HG02840 (cell line): Measurements from ENCODE around the gene ARL6IP4.

Source experiments
- ATAC-seq: cut with Tn5 transposase; IDR thresholded peaks from one replicate; pipeline ENCODE4 v1.9.1; 2021; ENCODE audit warnings: mild to moderate bottlenecking, moderate library complexity, moderate number of reproducible peaks; ENCODE audit not compliant: unreplicated experiment, low FRiP score

Gene ARL6IP4

DNA sequence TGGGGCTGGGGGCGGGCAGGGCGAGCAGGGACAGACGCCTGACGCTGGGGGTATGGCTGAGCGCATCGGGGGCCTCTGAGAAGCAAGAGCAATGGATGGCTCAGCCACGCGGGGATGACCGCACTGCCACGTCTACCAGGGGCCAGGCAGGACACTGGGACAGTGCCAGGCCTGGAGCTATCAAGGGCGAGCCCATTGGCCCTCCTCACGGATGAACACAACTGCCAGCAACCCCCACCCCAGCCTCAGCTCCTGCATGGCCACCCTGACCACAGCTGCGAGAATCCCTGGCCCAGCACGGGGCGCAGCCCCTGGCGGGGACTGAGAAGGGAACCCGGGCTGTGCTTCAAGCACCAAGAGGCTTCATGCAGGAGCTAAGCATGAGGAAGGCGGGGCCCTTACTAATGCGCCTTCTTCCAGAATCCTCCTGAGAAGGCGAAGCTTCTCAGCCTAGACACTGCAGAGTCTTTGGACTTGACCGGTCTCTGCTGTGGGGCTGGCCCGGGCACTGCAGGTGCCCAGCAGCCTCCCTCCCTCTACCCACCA, 9.5 kb downstream of the ARL6IP4 start:
- ATAC-seq: no peak

DNA sequence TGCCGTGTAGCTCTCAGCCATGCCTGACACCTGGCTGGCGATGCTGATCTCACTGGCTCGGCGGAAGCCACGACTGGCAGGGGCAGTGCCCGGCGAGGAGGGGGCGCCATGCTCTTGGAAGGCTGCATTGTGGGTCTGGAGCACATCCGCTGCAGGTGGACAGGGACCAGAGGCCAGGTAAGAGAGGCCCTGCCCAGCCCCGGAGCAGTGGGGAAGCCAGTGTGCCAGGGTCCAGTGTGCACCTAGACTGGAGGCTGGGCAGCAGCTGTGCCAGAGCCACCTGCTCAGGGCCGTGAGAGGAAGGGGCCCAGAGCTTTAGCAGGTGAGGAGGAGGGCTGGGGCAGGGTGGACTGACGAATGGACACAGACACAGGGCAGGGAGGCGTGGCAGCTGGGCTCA, 10.1 kb downstream of the ARL6IP4 start:
- no peak for ATAC-seq

DNA sequence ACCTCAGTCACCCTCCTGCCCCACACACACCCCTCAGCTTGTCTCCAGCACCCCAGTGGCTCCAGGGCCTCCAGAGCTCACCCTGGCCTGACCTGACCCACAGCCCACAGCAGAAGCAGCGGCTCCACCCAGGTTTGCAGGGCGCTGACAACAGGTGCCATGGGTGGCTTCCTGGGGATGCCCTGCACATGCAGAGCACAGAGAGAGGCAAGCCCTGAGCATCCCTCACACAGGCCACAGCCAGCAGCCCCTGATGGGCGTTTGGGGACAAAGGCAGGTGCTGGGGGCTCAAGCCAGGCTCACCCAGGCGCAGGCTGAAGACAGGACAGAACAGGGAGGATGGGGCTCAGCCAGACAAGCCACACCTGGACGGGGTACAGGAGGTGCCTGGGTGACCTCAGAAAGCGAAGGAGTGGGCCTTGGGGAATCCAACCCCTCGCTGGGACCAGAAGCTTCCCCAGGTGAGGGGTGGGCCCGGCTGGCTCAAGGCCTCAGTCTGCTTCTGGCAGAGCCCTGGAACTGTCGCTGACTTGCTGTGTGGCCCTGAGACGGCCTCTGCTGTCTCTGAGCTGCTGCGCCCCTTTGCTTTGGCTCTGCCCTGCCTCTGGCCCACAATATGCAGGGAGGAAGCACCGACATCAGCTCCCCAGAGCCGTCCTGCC, 10.6 kb downstream of the ARL6IP4 start:
- no peak for ATAC-seq

DNA sequence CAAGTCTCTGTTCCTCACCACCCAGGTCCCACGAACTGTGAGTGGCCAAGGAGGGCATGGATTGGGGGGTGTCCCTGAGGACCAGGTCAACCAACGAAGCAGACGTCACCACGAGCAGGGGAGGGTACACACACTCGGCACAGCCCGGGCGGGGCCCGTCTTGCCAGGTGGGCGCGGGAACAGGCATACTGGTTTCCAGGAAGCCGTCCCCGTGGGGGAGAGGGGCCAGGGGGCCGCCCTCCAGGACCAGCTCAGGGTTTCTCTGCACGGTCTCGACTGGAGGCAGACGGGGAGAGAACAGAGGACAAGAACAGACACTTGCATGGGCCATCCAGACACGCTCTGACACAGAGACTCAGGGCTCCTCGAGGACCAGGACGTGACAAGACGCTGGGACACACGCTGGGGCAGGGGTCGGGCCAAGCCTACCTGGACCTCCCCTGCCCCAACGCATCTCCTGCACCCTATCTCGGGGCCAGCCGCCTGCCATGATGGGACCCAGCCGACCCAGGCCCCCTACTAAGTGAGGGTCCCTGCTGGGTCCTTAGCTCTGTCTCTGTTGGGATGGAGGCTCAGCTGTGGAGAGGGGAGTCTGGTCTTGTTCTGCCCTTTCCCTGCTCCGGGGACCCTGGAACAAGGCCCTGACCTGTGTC, 11.3 kb downstream of the ARL6IP4 start:
- ATAC-seq: no peak

DNA sequence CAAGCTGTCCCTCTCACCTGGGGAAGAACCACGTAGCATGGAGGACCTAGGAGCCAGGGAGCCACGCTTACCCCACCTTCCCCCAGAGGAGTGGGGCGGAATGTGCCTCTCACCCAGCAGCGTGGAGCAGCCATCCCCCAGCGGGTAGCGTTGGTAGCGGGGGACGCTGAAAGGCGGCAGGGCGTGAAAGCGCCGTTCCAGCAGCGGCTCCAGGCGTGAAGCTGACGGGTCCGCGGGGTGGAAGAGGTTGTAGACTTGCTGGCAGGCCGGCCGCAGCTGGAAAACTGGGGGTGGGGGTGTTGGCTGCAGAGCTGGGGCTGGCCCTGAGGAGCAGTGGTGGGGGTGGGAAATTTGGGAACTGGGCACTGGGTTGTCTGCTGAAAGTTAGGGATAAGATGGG, 11.9 kb downstream of the ARL6IP4 start:
- ATAC-seq: no peak

DNA sequence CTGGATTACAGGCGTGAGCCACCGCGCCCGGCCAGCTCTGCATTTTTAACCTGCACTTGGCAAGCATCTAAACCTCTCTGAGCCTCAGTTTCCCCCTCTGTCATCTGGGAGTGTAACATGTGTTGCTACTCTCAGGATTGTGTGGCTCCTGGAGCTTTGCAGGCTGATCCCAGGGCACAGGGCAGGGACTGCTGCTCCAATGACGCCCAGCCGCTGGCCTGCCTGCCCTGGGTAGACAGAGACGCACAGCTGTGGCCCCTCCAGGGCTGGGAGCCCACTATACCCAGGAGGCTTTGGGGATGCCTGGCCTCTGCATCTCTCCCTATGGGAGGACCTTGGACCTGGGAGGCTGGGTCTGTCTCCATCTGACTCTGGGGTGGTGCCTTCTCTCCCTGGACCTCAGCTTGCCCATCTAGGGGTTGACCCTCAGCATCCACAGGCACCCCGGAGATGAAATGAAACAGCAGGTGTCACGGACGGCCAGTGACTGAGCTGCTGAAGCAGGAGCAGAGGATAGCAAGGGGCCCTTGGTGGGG, 13.7 kb downstream of the ARL6IP4 start:
- no peak for ATAC-seq

DNA sequence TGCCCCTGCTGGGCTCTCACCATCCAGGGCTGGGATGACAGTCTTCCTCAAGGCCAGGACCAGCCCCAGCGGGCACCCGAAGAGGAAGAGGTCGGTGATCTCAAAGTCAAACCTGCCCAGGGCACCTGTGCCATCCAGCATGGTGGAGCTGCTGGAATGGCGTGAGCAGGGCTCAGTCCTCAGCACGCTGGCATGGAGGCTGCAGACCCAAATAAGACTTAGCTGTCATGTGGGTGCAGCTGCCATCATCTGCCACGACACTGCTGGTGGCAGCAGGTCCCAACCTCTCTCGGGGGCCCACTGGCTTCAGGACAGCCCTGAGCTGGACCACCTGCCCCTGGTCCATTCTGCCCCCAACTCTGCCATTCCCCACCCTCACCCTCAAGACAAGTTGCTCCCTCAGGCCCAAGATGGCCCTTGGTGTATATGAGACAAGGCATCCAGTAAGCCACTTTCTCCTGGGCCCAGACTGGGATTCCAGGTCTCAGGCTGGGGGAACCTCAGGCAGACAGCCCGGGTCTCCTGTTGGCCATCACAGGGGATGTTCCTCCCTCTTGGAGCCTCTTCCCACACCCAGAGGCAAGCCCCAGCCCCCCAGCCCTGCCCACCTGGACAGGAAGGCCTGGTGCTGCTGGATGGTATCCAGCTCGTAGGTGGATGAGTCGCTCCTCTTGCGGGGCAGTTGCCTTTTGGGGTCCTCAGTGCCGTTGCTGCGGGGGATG, 14.5 kb downstream of the ARL6IP4 start:
- no peak for ATAC-seq

DNA sequence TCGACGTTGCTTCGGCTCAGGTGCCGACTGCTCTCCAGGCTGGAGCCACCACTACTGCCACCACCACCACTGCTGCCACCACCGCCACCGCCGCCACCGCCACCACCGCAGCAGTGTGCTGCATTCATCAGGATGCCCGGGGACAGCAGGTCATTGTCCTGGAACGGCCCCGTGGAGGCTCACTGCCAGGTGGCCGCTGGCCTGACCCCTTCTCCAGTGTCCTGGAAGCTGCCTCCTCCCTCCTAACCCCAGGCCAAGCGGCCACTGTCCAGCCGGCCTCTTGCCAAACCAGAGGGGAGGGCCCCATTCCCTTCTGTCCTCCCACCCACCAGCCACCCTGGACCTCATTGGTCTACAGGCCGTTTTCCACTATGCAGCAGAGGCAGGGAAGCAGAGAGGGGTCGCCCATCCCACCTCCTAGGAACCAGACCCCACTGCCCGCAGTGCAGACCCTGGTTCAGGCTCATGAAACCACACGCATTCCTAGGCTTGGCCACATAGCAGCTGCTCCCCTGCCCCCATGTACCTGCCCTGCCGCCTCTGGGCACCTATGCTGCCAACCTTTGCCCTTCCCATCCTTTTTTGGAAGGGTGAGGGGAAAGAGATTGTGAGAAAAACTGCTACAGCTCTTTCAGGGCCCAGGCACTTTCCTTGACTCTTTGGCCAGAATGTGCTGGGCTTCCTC, 15.2 kb downstream of the ARL6IP4 start:
- no peak for ATAC-seq

DNA sequence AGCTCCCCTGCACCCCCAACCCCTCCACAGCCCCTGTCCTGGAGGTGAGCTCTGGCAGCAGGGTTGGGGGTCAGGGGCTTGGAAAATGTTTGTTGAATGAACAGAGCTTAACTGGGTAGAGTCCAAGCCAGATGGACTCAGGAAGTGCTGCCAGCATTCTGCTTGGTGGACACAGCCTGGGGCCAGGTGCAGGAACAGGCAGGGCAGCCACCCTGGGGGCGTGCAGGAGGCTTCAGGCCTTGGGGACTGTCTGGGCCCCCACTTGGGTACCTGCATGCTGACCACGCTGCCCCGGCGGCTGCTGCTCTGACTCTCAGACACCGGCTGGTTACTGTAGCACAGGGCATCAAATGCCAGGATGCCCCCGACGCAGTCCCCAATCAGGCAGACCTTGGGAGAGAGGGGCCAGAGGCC, 15.7 kb downstream of the ARL6IP4 start:
- no peak for ATAC-seq

DNA sequence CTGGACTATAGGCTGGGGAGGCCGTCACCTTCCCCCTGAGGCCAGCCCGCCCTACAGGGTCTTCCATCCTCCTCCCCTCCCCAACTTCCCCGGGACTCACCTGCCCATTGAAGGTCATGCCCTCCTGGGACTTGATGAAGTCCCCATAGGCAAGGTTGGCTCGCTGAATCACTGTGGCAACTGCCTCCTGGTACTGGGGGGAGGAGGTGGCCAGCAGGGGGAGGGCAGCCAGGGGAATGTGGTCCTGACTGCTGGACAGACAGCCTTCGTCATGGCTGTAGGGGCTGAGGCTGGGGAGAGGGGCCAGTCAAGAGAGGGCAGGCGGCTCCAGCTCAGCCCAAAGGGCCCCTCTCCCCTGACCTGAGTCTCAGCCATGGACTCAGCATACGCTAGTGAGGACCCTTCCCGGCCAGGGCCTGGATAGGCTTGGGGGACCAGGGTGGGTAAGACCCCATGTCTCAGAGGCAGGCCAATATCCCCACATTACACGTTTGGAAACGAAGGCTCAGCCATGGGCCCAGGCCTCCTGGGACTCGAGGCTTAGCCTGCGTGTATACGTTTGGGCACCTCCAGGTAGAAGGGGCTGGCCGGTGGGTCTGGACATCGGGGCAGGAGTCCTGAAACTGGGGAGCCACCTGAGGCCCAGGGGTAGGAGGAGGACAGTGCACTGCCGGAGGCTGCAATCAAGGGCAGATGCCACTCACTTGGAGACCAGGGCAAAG, 16.3 kb downstream of the ARL6IP4 start:
- ATAC-seq: no peak

DNA sequence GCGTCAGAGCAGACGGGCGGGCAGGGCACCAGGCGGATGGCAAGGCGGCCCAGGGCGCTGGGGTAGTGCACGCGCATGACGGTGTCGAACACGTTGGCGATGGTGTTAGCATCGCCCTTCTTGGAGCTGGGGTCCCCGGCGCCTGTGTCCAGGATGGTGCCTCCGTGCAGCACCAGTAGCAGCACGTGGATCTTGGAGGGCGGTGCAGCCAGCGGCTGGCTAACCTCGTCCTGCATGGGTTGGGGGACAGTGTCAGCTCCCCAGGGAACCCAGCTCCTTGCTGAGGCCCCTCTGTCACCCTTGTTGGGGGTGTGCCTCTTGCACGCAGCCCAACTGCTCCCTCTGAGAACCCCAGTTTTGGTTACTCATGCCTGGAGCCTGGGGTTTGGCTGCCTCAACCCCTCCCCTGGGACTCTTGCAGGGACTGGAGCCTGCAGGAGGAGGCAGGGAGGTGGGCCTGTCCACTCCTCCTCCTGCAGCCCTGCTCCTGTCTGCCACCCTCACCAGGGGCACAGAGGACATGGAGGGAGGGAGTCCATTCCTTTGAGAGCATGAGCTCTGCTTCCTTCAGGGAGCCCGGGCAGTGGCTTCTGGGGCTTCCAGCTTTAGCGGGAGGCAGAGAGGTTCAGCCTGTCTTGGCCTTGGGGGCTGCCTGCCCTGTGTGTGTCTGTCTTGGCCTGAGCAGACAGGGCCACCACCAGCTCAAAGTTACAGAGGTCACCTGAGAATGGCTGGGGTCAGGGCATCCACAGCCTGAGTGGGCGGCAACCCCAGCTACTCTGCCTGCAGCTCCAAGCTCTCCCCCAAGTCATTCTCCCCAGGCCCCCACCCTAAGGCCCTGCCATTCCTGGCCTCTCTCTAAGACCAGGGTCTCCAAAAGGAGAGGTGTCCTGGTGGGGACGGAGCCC, 17.1 kb downstream of the ARL6IP4 start:
- no peak for ATAC-seq

DNA sequence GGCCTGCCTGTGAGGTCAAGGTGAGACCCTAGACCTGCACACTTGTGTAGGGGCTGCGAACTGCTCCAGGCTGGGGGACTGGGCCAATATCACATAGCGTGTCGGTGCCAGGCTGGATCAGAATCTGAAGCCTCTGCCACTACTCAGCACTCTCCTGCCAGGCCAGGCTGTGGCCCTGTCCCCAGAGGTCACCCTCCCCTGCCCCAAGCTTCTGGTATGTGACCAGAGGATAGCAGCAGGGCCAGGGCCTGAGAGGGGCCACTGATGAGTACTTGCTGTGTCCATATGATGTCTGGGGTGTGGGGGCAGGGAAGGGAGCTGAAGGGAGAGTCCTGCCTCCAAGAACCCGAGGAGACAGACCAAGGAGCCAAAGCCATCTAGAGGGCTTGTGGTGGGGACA, 17.8 kb downstream of the ARL6IP4 start:
- no peak for ATAC-seq

DNA sequence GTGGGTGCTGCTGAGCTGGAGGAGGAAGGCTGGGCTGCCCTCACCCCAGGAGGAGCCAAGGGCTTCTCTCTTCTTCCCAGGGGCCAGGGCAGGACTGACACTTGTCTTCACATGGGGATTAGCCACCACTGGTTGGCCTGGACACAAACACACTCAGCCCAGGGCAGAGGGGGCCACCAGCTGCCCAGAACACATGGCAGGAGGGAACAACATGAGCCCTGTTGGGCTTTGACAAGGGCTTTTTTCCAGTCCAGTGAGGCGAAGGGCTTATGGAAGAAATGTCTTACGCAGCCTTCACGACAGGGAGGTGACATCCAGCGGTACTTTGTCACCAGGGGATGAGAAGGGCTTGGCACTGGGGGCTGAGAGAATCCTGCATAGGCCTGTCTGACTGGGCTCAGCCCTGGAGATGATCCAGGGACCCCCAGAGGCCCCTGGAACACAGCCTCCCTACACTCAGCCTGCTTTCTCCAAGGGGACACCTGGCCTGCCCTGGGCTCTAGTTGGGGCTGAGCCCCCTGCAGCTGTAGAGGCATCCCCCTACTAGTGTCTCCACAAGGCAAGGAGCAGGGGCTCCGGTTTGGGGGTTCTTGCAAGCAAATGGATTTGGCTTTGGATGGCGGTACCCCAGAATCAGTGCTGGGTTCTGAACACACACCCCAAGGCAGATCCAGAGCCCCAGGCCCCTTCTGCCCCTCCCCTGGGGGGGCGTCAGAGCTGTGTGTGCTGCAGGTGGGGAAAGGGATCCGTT, 18.9 kb downstream of the ARL6IP4 start:
- ATAC-seq: no peak

DNA sequence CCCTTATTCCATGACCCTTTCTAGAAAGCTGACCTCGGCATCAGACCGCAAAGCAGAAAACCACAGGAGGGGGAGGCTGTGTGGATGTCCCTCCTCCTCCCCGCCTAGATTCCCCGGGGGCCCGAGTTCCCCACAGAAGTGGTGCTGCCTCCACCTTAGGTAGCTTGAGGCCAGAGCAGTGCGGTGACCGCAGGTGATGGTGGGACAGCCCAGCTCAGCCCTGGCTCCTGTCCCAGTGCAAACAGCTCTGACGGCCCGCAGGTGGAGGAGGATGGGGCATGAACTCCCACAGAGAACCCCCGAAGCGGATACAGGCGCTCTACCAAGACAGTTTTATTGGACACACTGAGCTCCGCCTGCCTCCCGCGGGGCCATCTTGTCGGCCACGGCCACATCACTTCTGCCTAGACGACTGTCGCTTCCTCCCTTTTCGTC, 19.5 kb downstream of the ARL6IP4 start:
- no peak for ATAC-seq

DNA sequence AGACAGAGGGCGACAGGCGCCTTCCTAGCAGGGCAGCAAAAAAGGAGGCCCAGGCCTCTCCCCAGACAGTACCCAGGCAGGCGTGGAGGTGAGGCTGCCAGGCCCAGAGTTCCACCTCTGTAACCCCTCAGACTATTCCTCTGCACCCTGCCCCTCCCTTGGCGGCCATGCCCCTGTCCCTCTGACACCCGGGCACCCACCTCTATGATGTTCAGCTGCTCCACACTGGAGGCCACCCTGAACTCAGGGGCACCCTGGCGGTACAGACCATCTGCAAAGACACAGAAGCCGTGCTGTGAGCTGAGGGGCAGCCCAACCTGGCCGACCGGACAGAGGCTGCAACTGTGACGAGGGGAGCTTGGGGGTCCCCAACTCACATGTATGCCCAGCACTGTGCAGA, 20.1 kb downstream of the ARL6IP4 start:
- no peak for ATAC-seq

DNA sequence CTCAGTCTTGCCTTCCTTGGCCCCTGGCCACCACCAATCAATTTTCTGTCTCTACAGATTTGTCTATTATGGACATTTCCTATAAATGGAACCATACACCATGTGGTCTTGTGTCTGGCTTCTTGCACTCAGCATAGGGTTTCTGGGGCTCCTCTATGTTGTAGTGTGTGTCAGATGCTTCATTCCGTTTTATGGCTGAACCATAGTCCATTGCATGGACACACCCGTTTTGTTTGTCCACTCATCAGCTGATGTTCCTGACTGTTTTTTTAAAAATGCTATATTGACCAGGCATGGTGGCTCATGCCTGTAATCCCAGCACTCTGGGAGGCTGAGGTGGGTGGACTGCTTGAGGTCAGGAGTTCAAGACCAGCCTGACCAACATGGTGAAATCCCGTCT, 21.0 kb downstream of the ARL6IP4 start:
- ATAC-seq: no peak

DNA sequence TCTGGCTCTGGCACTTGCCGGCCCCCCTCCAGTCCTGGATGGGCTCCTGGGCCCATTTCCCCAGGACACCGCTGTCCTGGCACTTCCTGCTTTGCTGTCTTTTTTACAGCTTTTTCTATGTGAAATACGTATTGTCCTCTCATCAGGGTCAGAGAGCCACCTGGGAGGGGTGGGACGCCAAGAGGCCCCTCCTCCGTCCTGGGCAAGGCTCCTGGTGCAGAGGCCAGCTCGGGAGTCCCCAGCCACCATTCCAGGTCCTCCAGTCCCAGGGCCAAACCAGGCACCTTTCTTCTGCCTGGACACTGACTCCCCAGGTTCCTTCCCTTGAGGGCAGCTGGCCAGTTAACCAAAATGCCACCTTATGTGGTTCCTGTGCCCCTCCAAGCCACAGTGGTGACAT, 22.8 kb downstream of the ARL6IP4 start:
- ATAC-seq: no peak

DNA sequence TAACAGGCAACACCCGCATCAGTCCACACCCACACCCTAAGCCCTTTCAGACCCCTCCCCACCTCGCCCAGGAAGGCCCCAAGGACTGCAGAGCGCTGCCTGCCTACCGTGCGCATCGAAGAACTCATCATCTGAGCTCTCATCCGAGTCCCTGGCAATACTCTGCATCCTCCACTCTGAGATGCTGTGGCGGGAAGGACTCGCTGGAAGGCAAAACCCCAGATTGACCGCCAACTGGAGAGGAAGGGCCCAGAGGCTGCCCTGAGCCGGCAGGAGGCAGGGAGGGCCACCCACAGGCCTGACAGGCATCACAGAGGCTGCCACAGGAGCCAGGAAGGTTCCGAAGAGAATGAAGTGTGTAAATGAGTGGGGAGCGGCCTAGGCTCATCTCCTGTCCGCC, 23.8 kb downstream of the ARL6IP4 start:
- ATAC-seq: no peak
